ENCODE data around the gene GLS. TPM values are rescaled to one million over a fixed set of nuclear protein-coding genes. Genes with fewer than 3 reads are reported as not detected.
"Not testable (repeated sequence)": the region's sequence is repeated elsewhere in the genome, so short reads cannot be mapped to it uniquely, and the experiment has no call there.

The GLS gene
- total RNA-seq, 1 experiment from 2014 or later = 94.0 TPM

- Histone ChIP-seq H3K27me3 (ENCODE audit: control insufficient read depth, insufficient read depth, low read length) (no peaks in the 10 kb centered on the region), H3K36me3 (replicated peaks; ENCODE audit: control insufficient read depth, insufficient read depth, low read length) (peaks cover 33% of the 10 kb centered on the region)
These were observed 105.8 kb downstream of the GLS start for GRCh38 chr2:190986221-190986953.

GRCh38 chr2:190987116-190987515, 106.5 kb downstream of the GLS start:
- no peak for DNase-seq
- Histone ChIP-seq H3K27me3 (ENCODE audit: control insufficient read depth, insufficient read depth, low read length) (no peaks in the 10 kb centered on the region), H3K4me3 (ENCODE audit: insufficient read depth, low read depth, low read length) (no peak overlapping the region), H3K36me3 (replicated peaks; ENCODE audit: control insufficient read depth, insufficient read depth, low read length) (peaks cover 30% of the 10 kb centered on the region)

More at GRCh38 chr2:190986221-190986953, 105.8 kb downstream of the GLS start:
- no peak overlapping the region for H3K4me3 ChIP-seq (ENCODE audit: insufficient read depth, low read depth, low read length)
- no peak for DNase-seq

GRCh38 chr2:190987938-190988337, 107.3 kb downstream of the GLS start:
- Histone ChIP-seq H3K27me3 (ENCODE audit: control insufficient read depth, insufficient read depth, low read length) (no peaks in the 10 kb centered on the region), H3K4me3 (ENCODE audit: insufficient read depth, low read depth, low read length) (no peak overlapping the region), H3K36me3 (replicated peaks; ENCODE audit: control insufficient read depth, insufficient read depth, low read length) (peaks cover 27% of the 10 kb centered on the region)
- no peak for DNase-seq

- DNase-seq = no peak
- H3K36me3 ChIP-seq (replicated peaks; ENCODE audit: control insufficient read depth, insufficient read depth, low read length) = peaks cover 22% of the 10 kb centered on the region
- H3K4me3 ChIP-seq (ENCODE audit: insufficient read depth, low read depth, low read length) = no peak overlapping the region
- H3K27me3 ChIP-seq (ENCODE audit: control insufficient read depth, insufficient read depth, low read length) = no peaks in the 10 kb centered on the region
These were observed 108.3 kb downstream of the GLS start for GRCh38 chr2:190988910-190989309.

- DNase-seq = no peak
- Histone ChIP-seq H3K27me3 (ENCODE audit: control insufficient read depth, insufficient read depth, low read length) (no peaks in the 10 kb centered on the region), H3K4me3 (ENCODE audit: insufficient read depth, low read depth, low read length) (no peak overlapping the region), H3K36me3 (replicated peaks; ENCODE audit: control insufficient read depth, insufficient read depth, low read length) (peaks cover 20% of the 10 kb centered on the region)
These were observed 109.5 kb downstream of the GLS start for GRCh38 chr2:190990132-190990531.

- Histone ChIP-seq H3K4me3 (ENCODE audit: insufficient read depth, low read depth, low read length) (no peak overlapping the region), H3K27me3 (ENCODE audit: control insufficient read depth, insufficient read depth, low read length) (no peaks in the 10 kb centered on the region), H3K36me3 (replicated peaks; ENCODE audit: control insufficient read depth, insufficient read depth, low read length) (peaks cover 33% of the 10 kb centered on the region)
- no peak for DNase-seq
These were observed 112.6 kb downstream of the GLS start for GRCh38 chr2:190993292-190993643.

- no peak overlapping the region for H3K4me3 ChIP-seq (ENCODE audit: insufficient read depth, low read depth, low read length)
- peaks cover 31% of the 10 kb centered on the region for H3K36me3 ChIP-seq (replicated peaks; ENCODE audit: control insufficient read depth, insufficient read depth, low read length)
- no peak for DNase-seq
- no peaks in the 10 kb centered on the region for H3K27me3 ChIP-seq (ENCODE audit: control insufficient read depth, insufficient read depth, low read length)
These were observed 113.5 kb downstream of the GLS start for GRCh38 chr2:190994148-190994547.

- H3K36me3 ChIP-seq (replicated peaks; ENCODE audit: control insufficient read depth, insufficient read depth, low read length) = peaks cover 27% of the 10 kb centered on the region
- not testable (repeated sequence) for H3K4me3 ChIP-seq (ENCODE audit: insufficient read depth, low read depth, low read length); H3K27me3 ChIP-seq (ENCODE audit: control insufficient read depth, insufficient read depth, low read length); DNase-seq
These were observed 114.7 kb downstream of the GLS start for GRCh38 chr2:190995315-190995714.

- peak; percentile 75 for DNase-seq
- Histone ChIP-seq H3K36me3 (replicated peaks; ENCODE audit: control insufficient read depth, insufficient read depth, low read length) (peaks cover 27% of the 10 kb centered on the region), H3K27me3 (ENCODE audit: control insufficient read depth, insufficient read depth, low read length) (no peaks in the 10 kb centered on the region), H3K4me3 (ENCODE audit: insufficient read depth, low read depth, low read length) (no peak overlapping the region)
These were observed 115.8 kb downstream of the GLS start for GRCh38 chr2:190996338-190996946.

- H3K27me3 ChIP-seq (ENCODE audit: control insufficient read depth, insufficient read depth, low read length) = no peaks in the 10 kb centered on the region
- peaks cover 27% of the 10 kb centered on the region for H3K36me3 ChIP-seq (replicated peaks; ENCODE audit: control insufficient read depth, insufficient read depth, low read length)
- H3K4me3 ChIP-seq (ENCODE audit: insufficient read depth, low read depth, low read length) = no peak overlapping the region
- DNase-seq = no peak
These were observed 116.3 kb downstream of the GLS start for GRCh38 chr2:190996947-190997346.

GRCh38 chr2:190997526-190998113, 117.0 kb downstream of the GLS start:
- no peak overlapping the region for H3K4me3 ChIP-seq (ENCODE audit: insufficient read depth, low read depth, low read length)
- no peak for DNase-seq
- H3K27me3 ChIP-seq (ENCODE audit: control insufficient read depth, insufficient read depth, low read length) = no peaks in the 10 kb centered on the region
- H3K36me3 ChIP-seq (replicated peaks; ENCODE audit: control insufficient read depth, insufficient read depth, low read length) = peaks cover 25% of the 10 kb centered on the region

GRCh38 chr2:190999058-190999457, 118.4 kb downstream of the GLS start:
- peaks cover 29% of the 10 kb centered on the region for H3K36me3 ChIP-seq (replicated peaks; ENCODE audit: control insufficient read depth, insufficient read depth, low read length)
- no peaks in the 10 kb centered on the region for H3K27me3 ChIP-seq (ENCODE audit: control insufficient read depth, insufficient read depth, low read length)
- no peak for DNase-seq
- no peak overlapping the region for H3K4me3 ChIP-seq (ENCODE audit: insufficient read depth, low read depth, low read length)

- DNase-seq = no peak
- Histone ChIP-seq H3K36me3 (replicated peaks; ENCODE audit: control insufficient read depth, insufficient read depth, low read length) (peaks cover 24% of the 10 kb centered on the region), H3K4me3 (ENCODE audit: insufficient read depth, low read depth, low read length) (no peak overlapping the region), H3K27me3 (ENCODE audit: control insufficient read depth, insufficient read depth, low read length) (no peaks in the 10 kb centered on the region)
These were observed 119.5 kb downstream of the GLS start for GRCh38 chr2:190999949-191000665.

GRCh38 chr2:191001032-191001431, 120.4 kb downstream of the GLS start:
- H3K36me3 ChIP-seq (replicated peaks; ENCODE audit: control insufficient read depth, insufficient read depth, low read length) = peaks cover 22% of the 10 kb centered on the region
- no peak overlapping the region for H3K4me3 ChIP-seq (ENCODE audit: insufficient read depth, low read depth, low read length)
- DNase-seq = no peak
- H3K27me3 ChIP-seq (ENCODE audit: control insufficient read depth, insufficient read depth, low read length) = no peaks in the 10 kb centered on the region

- DNase-seq = no peak
- Histone ChIP-seq H3K4me3 (ENCODE audit: insufficient read depth, low read depth, low read length) (no peak overlapping the region), H3K27me3 (ENCODE audit: control insufficient read depth, insufficient read depth, low read length) (no peaks in the 10 kb centered on the region), H3K36me3 (replicated peaks; ENCODE audit: control insufficient read depth, insufficient read depth, low read length) (peaks cover 24% of the 10 kb centered on the region)
These were observed 121.0 kb downstream of the GLS start for GRCh38 chr2:191001624-191002023.
